ENCODE measurements around the gene UBE2QL1.
"Not testable (repeated sequence)": the region's sequence is repeated elsewhere in the genome, so short reads cannot be mapped to it uniquely, and the experiment has no call there.

Gene UBE2QL1

GRCh38 chr5:6505416-6505755, 56.7 kb downstream of the UBE2QL1 start:
- H3K9ac ChIP-seq (ENCODE audit: low read length), result no peak overlapping the region
- no peak for DNase-seq (ENCODE audit: low read depth)

GRCh38 chr5:6505783-6506557, 57.3 kb downstream of the UBE2QL1 start:
- Histone ChIP-seq H3K9ac (ENCODE audit: low read length) (no peak overlapping the region), H3K27me3 (replicated peaks; ENCODE audit: control insufficient read depth, insufficient read depth, low read length) (no peaks in the 10 kb centered on the region), H3K36me3 (ENCODE audit: control insufficient read depth, insufficient read depth, low read length, severe bottlenecking) (no peaks in the 10 kb centered on the region), H3K4me3 (ENCODE audit: low read length) (no peak overlapping the region), H3K4me1 (ENCODE audit: control insufficient read depth, insufficient read depth, low read length) (peaks cover 4% of the 10 kb centered on the region), H3K9me3 (ENCODE audit: control insufficient read depth, low read length) (peaks cover 8% of the 10 kb centered on the region)
- DNase-seq (ENCODE audit: low read depth), result no peak

More at GRCh38 chr5:6505416-6505755, 56.7 kb downstream of the UBE2QL1 start:
- Histone ChIP-seq H3K4me3 (ENCODE audit: low read length) (no peak overlapping the region), H3K4me1 (ENCODE audit: control insufficient read depth, insufficient read depth, low read length) (peaks cover 4% of the 10 kb centered on the region), H3K27me3 (replicated peaks; ENCODE audit: control insufficient read depth, insufficient read depth, low read length) (no peaks in the 10 kb centered on the region), H3K9me3 (ENCODE audit: control insufficient read depth, low read length) (peaks cover 8% of the 10 kb centered on the region), H3K36me3 (ENCODE audit: control insufficient read depth, insufficient read depth, low read length, severe bottlenecking) (no peaks in the 10 kb centered on the region)

- Histone ChIP-seq H3K4me3 (ENCODE audit: low read length) (no peak overlapping the region), H3K9ac (ENCODE audit: low read length) (no peak overlapping the region), H3K4me1 (ENCODE audit: control insufficient read depth, insufficient read depth, low read length) (peaks cover 4% of the 10 kb centered on the region), H3K9me3 (ENCODE audit: control insufficient read depth, low read length) (peaks cover 8% of the 10 kb centered on the region), H3K36me3 (ENCODE audit: control insufficient read depth, insufficient read depth, low read length, severe bottlenecking) (no peaks in the 10 kb centered on the region), H3K27me3 (replicated peaks; ENCODE audit: control insufficient read depth, insufficient read depth, low read length) (no peaks in the 10 kb centered on the region)
- no peak for DNase-seq (ENCODE audit: low read depth)
These were observed 58.0 kb downstream of the UBE2QL1 start for GRCh38 chr5:6506611-6507010.

GRCh38 chr5:6508931-6509330, 60.3 kb downstream of the UBE2QL1 start:
- Histone ChIP-seq H3K4me3 (ENCODE audit: low read length) (no peak overlapping the region), H3K9ac (ENCODE audit: low read length) (no peak overlapping the region), H3K27me3 (replicated peaks; ENCODE audit: control insufficient read depth, insufficient read depth, low read length) (no peaks in the 10 kb centered on the region), H3K9me3 (ENCODE audit: control insufficient read depth, low read length) (no peaks in the 10 kb centered on the region), H3K4me1 (ENCODE audit: control insufficient read depth, insufficient read depth, low read length) (peaks cover 4% of the 10 kb centered on the region), H3K36me3 (ENCODE audit: control insufficient read depth, insufficient read depth, low read length, severe bottlenecking) (no peaks in the 10 kb centered on the region)
- no peak for DNase-seq (ENCODE audit: low read depth)

GRCh38 chr5:6510132-6510531, 61.5 kb downstream of the UBE2QL1 start:
- H3K36me3 ChIP-seq (ENCODE audit: control insufficient read depth, insufficient read depth, low read length, severe bottlenecking), result no peaks in the 10 kb centered on the region
- H3K4me1 ChIP-seq (ENCODE audit: control insufficient read depth, insufficient read depth, low read length), result peaks cover 4% of the 10 kb centered on the region
- no peak overlapping the region for H3K4me3 ChIP-seq (ENCODE audit: low read length)
- no peak overlapping the region for H3K9ac ChIP-seq (ENCODE audit: low read length)
- DNase-seq (ENCODE audit: low read depth), result no peak
- no peaks in the 10 kb centered on the region for H3K27me3 ChIP-seq (replicated peaks; ENCODE audit: control insufficient read depth, insufficient read depth, low read length)
- H3K9me3 ChIP-seq (ENCODE audit: control insufficient read depth, low read length), result no peaks in the 10 kb centered on the region

- Histone ChIP-seq H3K9me3 (ENCODE audit: control insufficient read depth, low read length) (no peaks in the 10 kb centered on the region), H3K4me3 (ENCODE audit: low read length) (no peak overlapping the region), H3K27me3 (replicated peaks; ENCODE audit: control insufficient read depth, insufficient read depth, low read length) (no peaks in the 10 kb centered on the region), H3K4me1 (ENCODE audit: control insufficient read depth, insufficient read depth, low read length) (no peaks in the 10 kb centered on the region), H3K36me3 (ENCODE audit: control insufficient read depth, insufficient read depth, low read length, severe bottlenecking) (no peaks in the 10 kb centered on the region), H3K9ac (ENCODE audit: low read length) (no peak overlapping the region)
- no peak for DNase-seq (ENCODE audit: low read depth)
These were observed 62.3 kb downstream of the UBE2QL1 start for GRCh38 chr5:6510973-6511372.

- H3K4me3 ChIP-seq (ENCODE audit: low read length); DNase-seq (ENCODE audit: low read depth); H3K9ac ChIP-seq (ENCODE audit: low read length); H3K9me3 ChIP-seq (ENCODE audit: control insufficient read depth, low read length); H3K4me1 ChIP-seq (ENCODE audit: control insufficient read depth, insufficient read depth, low read length); H3K36me3 ChIP-seq (ENCODE audit: control insufficient read depth, insufficient read depth, low read length, severe bottlenecking): not testable (repeated sequence)
- H3K27me3 ChIP-seq (replicated peaks; ENCODE audit: control insufficient read depth, insufficient read depth, low read length), result peaks cover 11% of the 10 kb centered on the region
These were observed 67.2 kb downstream of the UBE2QL1 start for GRCh38 chr5:6515812-6516211.

GRCh38 chr5:6516823-6517222, 68.2 kb downstream of the UBE2QL1 start:
- Histone ChIP-seq H3K27me3 (replicated peaks; ENCODE audit: control insufficient read depth, insufficient read depth, low read length) (peaks cover 19% of the 10 kb centered on the region), H3K9ac (ENCODE audit: low read length) (no peak overlapping the region), H3K36me3 (ENCODE audit: control insufficient read depth, insufficient read depth, low read length, severe bottlenecking) (no peaks in the 10 kb centered on the region), H3K4me3 (ENCODE audit: low read length) (no peak overlapping the region), H3K4me1 (ENCODE audit: control insufficient read depth, insufficient read depth, low read length) (no peaks in the 10 kb centered on the region), H3K9me3 (ENCODE audit: control insufficient read depth, low read length) (no peaks in the 10 kb centered on the region)
- DNase-seq (ENCODE audit: low read depth), result no peak

- Histone ChIP-seq H3K36me3 (ENCODE audit: control insufficient read depth, insufficient read depth, low read length, severe bottlenecking) (no peaks in the 10 kb centered on the region), H3K4me1 (ENCODE audit: control insufficient read depth, insufficient read depth, low read length) (no peaks in the 10 kb centered on the region)
These were observed 68.9 kb downstream of the UBE2QL1 start for GRCh38 chr5:6517510-6517909.

GRCh38 chr5:6518298-6519057, 69.8 kb downstream of the UBE2QL1 start:
- DNase-seq (ENCODE audit: low read depth), result no peak

More at GRCh38 chr5:6517510-6517909, 68.9 kb downstream of the UBE2QL1 start:
- peaks cover 23% of the 10 kb centered on the region for H3K27me3 ChIP-seq (replicated peaks; ENCODE audit: control insufficient read depth, insufficient read depth, low read length)
- no peaks in the 10 kb centered on the region for H3K9me3 ChIP-seq (ENCODE audit: control insufficient read depth, low read length)
- H3K9ac ChIP-seq (ENCODE audit: low read length), result no peak overlapping the region
- DNase-seq (ENCODE audit: low read depth), result no peak
- no peak overlapping the region for H3K4me3 ChIP-seq (ENCODE audit: low read length)

GRCh38 chr5:6520201-6520600, 71.5 kb downstream of the UBE2QL1 start:
- DNase-seq (ENCODE audit: low read depth), result no peak
- Histone ChIP-seq H3K27me3 (replicated peaks; ENCODE audit: control insufficient read depth, insufficient read depth, low read length) (peaks cover 34% of the 10 kb centered on the region), H3K4me1 (ENCODE audit: control insufficient read depth, insufficient read depth, low read length) (no peaks in the 10 kb centered on the region), H3K36me3 (ENCODE audit: control insufficient read depth, insufficient read depth, low read length, severe bottlenecking) (no peaks in the 10 kb centered on the region), H3K4me3 (ENCODE audit: low read length) (no peak overlapping the region), H3K9me3 (ENCODE audit: control insufficient read depth, low read length) (no peaks in the 10 kb centered on the region), H3K9ac (ENCODE audit: low read length) (no peak overlapping the region)

More at GRCh38 chr5:6518298-6519057, 69.8 kb downstream of the UBE2QL1 start:
- Histone ChIP-seq H3K9me3 (ENCODE audit: control insufficient read depth, low read length) (no peaks in the 10 kb centered on the region), H3K36me3 (ENCODE audit: control insufficient read depth, insufficient read depth, low read length, severe bottlenecking) (no peaks in the 10 kb centered on the region), H3K27me3 (replicated peaks; ENCODE audit: control insufficient read depth, insufficient read depth, low read length) (peaks cover 29% of the 10 kb centered on the region), H3K9ac (ENCODE audit: low read length) (no peak overlapping the region), H3K4me1 (ENCODE audit: control insufficient read depth, insufficient read depth, low read length) (no peaks in the 10 kb centered on the region), H3K4me3 (ENCODE audit: low read length) (no peak overlapping the region)

Data from adipocyte (in vitro differentiated cells).